Measurements from ENCODE around the gene MYORG. TPM values are rescaled to one million over a fixed set of nuclear protein-coding genes. Genes with fewer than 3 reads are reported as not detected.

MYORG gene
- total and polyA plus RNA-seq, 10 of the 15 experiments (the other 5 are each of a cell fraction or from before 2014, with no cell fraction given), result 0.05 to 0.36 (median 0.10) TPM; not detected in 1

GRCh38 chr9:34381323-34381722, 4.6 kb upstream of the MYORG start (continued):
- TF ChIP-seq ZNF592 (IDR thresholded peaks at IDR 0.05) (no peak), SKIL (IDR thresholded peaks at IDR 0.05; ENCODE audit: low read depth, poor library complexity, severe bottlenecking) (no peak), MXI1 (IDR thresholded peaks at IDR 0.05; ENCODE audit: low read depth, low read length) (no peak), RCOR1 (conservative IDR thresholded peaks at IDR 0.05; ENCODE audit: low read depth, low read length) (no peak)

Data from GM12878 (cell line).